NCI-H69 (cell line): ENCODE measurements around the gene CTPS2.
"Not testable (repeated sequence)": the region's sequence is repeated elsewhere in the genome, so short reads cannot be mapped to it uniquely, and the experiment has no call there.

Experiments used
- DNase-seq: peaks from one replicate; lab custom pipeline; 2025; lab: John Stamatoyannopoulos, UW

CTPS2 gene

GRCh38 chrX:16653424-16653823 lies 59.0 kb downstream of the CTPS2 start:
- no peak for DNase-seq

GRCh38 chrX:16651391-16652024 lies 61.0 kb downstream of the CTPS2 start:
- DNase-seq, result no peak

GRCh38 chrX:16649858-16650257 lies 62.6 kb downstream of the CTPS2 start, which contains the start of gene S100G:
Gene S100G (plus strand): TSS chrX:16650158. CDS start chrX:16651007, 849 bp downstream.
- DNase-seq, result peak; percentile 2

GRCh38 chrX:16646366-16647138 lies 65.9 kb downstream of the CTPS2 start:
- peak; percentile 89 for DNase-seq

- peak; percentile 4 for DNase-seq
These were observed 69.3 kb downstream of the CTPS2 start for GRCh38 chrX:16643176-16643575.

- DNase-seq, result no peak
These were observed 71.6 kb downstream of the CTPS2 start for GRCh38 chrX:16640823-16641222.

- DNase-seq, result no peak
These were observed 72.5 kb downstream of the CTPS2 start for GRCh38 chrX:16639966-16640365.

GRCh38 chrX:16638533-16638932 lies 73.9 kb downstream of the CTPS2 start:
- no peak for DNase-seq

GRCh38 chrX:16635596-16635995 lies 76.9 kb downstream of the CTPS2 start:
- DNase-seq, result no peak

GRCh38 chrX:16635040-16635439 lies 77.4 kb downstream of the CTPS2 start:
- DNase-seq, result no peak

- DNase-seq, result no peak
These were observed 78.7 kb downstream of the CTPS2 start for GRCh38 chrX:16633754-16634153.

GRCh38 chrX:16629909-16630308 lies 82.6 kb downstream of the CTPS2 start:
- DNase-seq, result no peak

GRCh38 chrX:16628946-16629595 lies 83.4 kb downstream of the CTPS2 start:
- no peak for DNase-seq

GRCh38 chrX:16628511-16628910 lies 84.0 kb downstream of the CTPS2 start:
- DNase-seq, result not testable (repeated sequence)

GRCh38 chrX:16619024-16619423 lies 93.4 kb downstream of the CTPS2 start:
- DNase-seq, result no peak

- DNase-seq, result no peak
These were observed 94.0 kb downstream of the CTPS2 start for GRCh38 chrX:16618422-16618821.

GRCh38 chrX:16617382-16617781 lies 95.1 kb downstream of the CTPS2 start:
- DNase-seq, result no peak

- DNase-seq, result peak; percentile 5
These were observed 100.1 kb downstream of the CTPS2 start for GRCh38 chrX:16612257-16612897.

- not testable (repeated sequence) for DNase-seq
These were observed 101.8 kb downstream of the CTPS2 start for GRCh38 chrX:16610654-16611053.

GRCh38 chrX:16610121-16610621 lies 102.3 kb downstream of the CTPS2 start:
- DNase-seq, result no peak

- no peak for DNase-seq
These were observed 106.2 kb downstream of the CTPS2 start for GRCh38 chrX:16606142-16606720.

GRCh38 chrX:16604337-16604736 lies 108.1 kb downstream of the CTPS2 start:
- no peak for DNase-seq
